HEK293T (cell line): ENCODE measurements around the gene KASH5.

Experiments
- ARNT ChIP-seq: fragments of 450-650 bp; IDR thresholded peaks from 2 replicates; pipeline ENCODE4 v1.6.1; 2017; ENCODE audit warnings: mild to moderate bottlenecking
- BHLHE40 ChIP-seq: fragments of 450-650 bp; IDR thresholded peaks from 2 replicates; pipeline ENCODE4 v1.6.1; 2016; ENCODE audit warnings: mild to moderate bottlenecking, moderate library complexity, borderline replicate concordance
- CTBP1 ChIP-seq: fragments of 450-650 bp; IDR thresholded peaks from 2 replicates; pipeline ENCODE4 v1.6.1; 2016; ENCODE audit warnings: borderline replicate concordance
- ELF4 ChIP-seq: fragments of 450-650 bp; IDR thresholded peaks from 2 replicates; pipeline ENCODE4 v1.6.1; 2017; ENCODE audit warnings: antibody characterized with exemption
- FOXA1 ChIP-seq: fragments of 450-650 bp; IDR thresholded peaks from 2 replicates; pipeline ENCODE4 v1.6.1; 2016; ENCODE audit warnings: mild to moderate bottlenecking
- FOXK2 ChIP-seq: fragments of 450-650 bp; IDR thresholded peaks from 2 replicates; pipeline ENCODE4 v1.6.1; 2016; ENCODE audit warnings: mild to moderate bottlenecking
- FOXM1 ChIP-seq: fragments of 450-650 bp; IDR thresholded peaks from 2 replicates; pipeline ENCODE4 v1.6.1; 2017; ENCODE audit warnings: mild to moderate bottlenecking, borderline replicate concordance
- HDGF ChIP-seq: fragments of 450-650 bp; IDR thresholded peaks from 2 replicates; pipeline ENCODE4 v1.6.1; 2017; ENCODE audit warnings: antibody characterized with exemption, borderline replicate concordance
- L3MBTL2 ChIP-seq: fragments of 450-650 bp; conservative IDR thresholded peaks from 2 replicates; pipeline ENCODE4 v1.6.1; 2016; ENCODE audit warnings: mild to moderate bottlenecking
- PKNOX1 ChIP-seq: fragments of 450-650 bp; IDR thresholded peaks from 2 replicates; pipeline ENCODE4 v1.6.1; 2016
- SP1 ChIP-seq: fragments of 450-650 bp; IDR thresholded peaks from 2 replicates; pipeline ENCODE4 v1.6.1; 2017
- SUZ12 ChIP-seq: fragments of 450-650 bp; IDR thresholded peaks from 2 replicates; pipeline ENCODE4 v1.6.1; 2016; ENCODE audit warnings: mild to moderate bottlenecking
- TARDBP ChIP-seq: fragments of 450-650 bp; IDR thresholded peaks from 2 replicates; pipeline ENCODE4 v1.6.1; 2016
- ZNF384 ChIP-seq: fragments of 450-650 bp; IDR thresholded peaks from 2 replicates; pipeline ENCODE4 v1.6.1; 2016

- TF ChIP-seq FOXM1 (no peak), ELF4 (no peak), BHLHE40 (no peak), L3MBTL2 (no peak), FOXK2 (no peak), FOXA1 (no peak), SP1 (no peak), ARNT (no peak), HDGF (no peak), TARDBP (no peak), CTBP1 (no peak), SUZ12 (no peak), ZNF384 (no peak), PKNOX1 (no peak)
These were observed 45.7 kb upstream of the KASH5 start for GRCh38 chr19:49342291-49342721.
